ENCODE data around the gene MRPS6. TPM values are rescaled to one million over a fixed set of nuclear protein-coding genes. Genes with fewer than 3 reads are reported as not detected.

The MRPS6 gene
- total and polyA plus RNA-seq, 10 of the 15 experiments (the other 5 are each of a cell fraction or from before 2014, with no cell fraction given) = 32.5 to 232 (median 90.3) TPM

- ChIA-PET SMC1A (ENCODE audit: uncharacterized antibody, unreplicated experiment) (interaction anchor here (0.8 to 6.8 kb wide), 10 partner anchors 12 to 151 kb away, joined by 3 to 118 read pairs (median 8); no protein-coding TSS in a partner anchor), POLR2A (interaction anchor here (0.7 to 2.0 kb wide), 10 partner anchors 40 to 150 kb away, joined by 3 to 6 read pairs (median 3); no protein-coding TSS in a partner anchor), CTCF (interaction anchor here (1.2 to 4.3 kb wide), 3 partner anchors 55 to 274 kb away, joined by 4 to 27 read pairs (median 11); no protein-coding TSS in a partner anchor), RAD21 (ENCODE audit: unreplicated experiment) (interaction anchor here (0.9 to 7.0 kb wide), 9 partner anchors 30 to 151 kb away, joined by 3 to 51 read pairs (median 5); no protein-coding TSS in a partner anchor)
- DNase-seq (ENCODE audit: low read depth, low spot score) (no peak), FAIRE-seq (no peak), ATAC-seq (peak; percentile 15)
- H2AFZ ChIP-seq (ENCODE audit: control insufficient read depth, low read depth, low read length) = no peak overlapping the region
- peak overlapping the region; percentile 83 for H3K9ac ChIP-seq (ENCODE audit: control insufficient read depth, insufficient read depth, low read length)
- H3K27ac ChIP-seq (ENCODE audit: control insufficient read depth, insufficient read depth) = peak overlapping the region; percentile 54
- H3K27me3 ChIP-seq (replicated peaks in 1 of 2; ENCODE audit: control insufficient read depth in 2 of 2, insufficient read depth in 2 of 2, low read length in 1 of 2) = no peaks in the 10 kb centered on the region
- H3K36me3 ChIP-seq (ENCODE audit: control insufficient read depth in 2 of 2, insufficient read depth in 2 of 2, low read length in 1 of 2) = no peaks in the 10 kb centered on the region; a peak in 1 of 4 replicates
- peaks cover 56% of the 10 kb centered on the region for H3K79me2 ChIP-seq (ENCODE audit: control insufficient read depth, insufficient read depth, low read length)
- WGBS (ENCODE audit: insufficient coverage, insufficient replicate concordance, low lambda C conversion rate, missing lambda C conversion rate) = 4% methylated on average over 32 of the region's 32 CpGs
- peak overlapping the region; percentile 91 for H3K4me3 ChIP-seq
- peaks cover 13% of the 10 kb centered on the region for H3K4me1 ChIP-seq (ENCODE audit: control insufficient read depth, insufficient read depth, low read length)
- no peaks in the 10 kb centered on the region for H4K20me1 ChIP-seq (ENCODE audit: control insufficient read depth, insufficient read depth)
- in situ Hi-C loops (cut with MboI) (loop anchor here (5.0 kb wide), 1 partner anchor 127 kb away; no protein-coding TSS in a partner anchor), intact Hi-C loops (cut with micrococcal nuclease; ENCODE audit: unreplicated experiment) (loop anchor here (2.0 to 5.0 kb wide), 3 partner anchors 54 to 152 kb away; no protein-coding TSS in a partner anchor)
- peak overlapping the region; percentile 35 for H3K4me2 ChIP-seq (ENCODE audit: control insufficient read depth, insufficient read depth)
- H3K9me3 ChIP-seq (replicated peaks; ENCODE audit: control insufficient read depth, insufficient read depth, low read length) = no peaks in the 10 kb centered on the region
- BruUV-seq (replicated peaks) = TSS peak; percentile 63
- TF ChIP-seq SKIL (IDR thresholded peaks at IDR 0.05; ENCODE audit: low read depth, poor library complexity, severe bottlenecking) (peak; percentile 41), FOXK2 (IDR thresholded peaks at IDR 0.05) (no peak), RCOR1 (conservative IDR thresholded peaks at IDR 0.05; ENCODE audit: low read depth, low read length) (no peak), YY1 (IDR thresholded peaks at IDR 0.05; ENCODE audit: low read depth, low read length) (0 out of 2 replicates have a peak, but pooled peaks have one; percentile 7), ASH2L (IDR thresholded peaks at IDR 0.05; ENCODE audit: borderline replicate concordance, low read depth) (no peak), ZBTB4 (CRISPR knock-in tag; IDR thresholded peaks at IDR 0.05) (no peak), MXI1 (IDR thresholded peaks at IDR 0.05; ENCODE audit: low read depth, low read length) (peak; percentile 3; the same call in 1 of the 2 replicates), ZNF622 (IDR thresholded peaks at IDR 0.05) (no peak), MLLT1 (IDR thresholded peaks at IDR 0.05) (0 out of 2 replicates have a peak, but pooled peaks have one; percentile 53), ZNF384 (IDR thresholded peaks at IDR 0.05; ENCODE audit: borderline replicate concordance, low read depth, low read length) (no peak), NFYB (IDR thresholded peaks at IDR 0.05; ENCODE audit: insufficient read depth, low read depth, low read length) (no peak), EP300 (IDR thresholded peaks at IDR 0.05; ENCODE audit: borderline replicate concordance in 1 of 2, control insufficient read depth in 1 of 2, low read depth in 2 of 2, low read length in 2 of 2) (no peak), E2F4 (IDR thresholded peaks at IDR 0.05; ENCODE audit: low read depth, low read length) (no peak)
Observed at GRCh38 chr21:34074283-34075090, 1.1 kb downstream of the MRPS6 start.

All from GM12878 (cell line).